C4-2B (cell line): ENCODE data around the gene CD1E.

Experiments used
- H3K27ac ChIP-seq: fragments of 450-650 bp; 2 replicates; pipeline ENCODE4 v1.5.1; 2017
- CTCF ChIP-seq: fragments of 450-650 bp; conservative IDR thresholded peaks from 2 replicates; pipeline ENCODE4 v1.5.1; 2017; ENCODE audit warnings: mild to moderate bottlenecking
- ZFX ChIP-seq: fragments of 450-650 bp; IDR thresholded peaks from 2 replicates; pipeline ENCODE4 v1.6.1; 2017

The CD1E gene

GRCh38 chr1:158353303-158354075, at the start of gene CD1E:
Gene CD1E, plus strand, starts transcription at chr1:158353894. Its CDS starts 95 bp downstream, at chr1:158353989.
- H3K27ac ChIP-seq: no peak within 1 kb of the TSS

GRCh38 chr1:158310623-158311022, 43.1 kb upstream of the CD1E start:
- no peak for TF ChIP-seq CTCF
- no peak for TF ChIP-seq ZFX
- H3K27ac ChIP-seq: no peak overlapping the region

More at GRCh38 chr1:158353303-158354075, at the start of gene CD1E:
- TF ChIP-seq ZFX (no peak), CTCF (no peak)

GRCh38 chr1:158311066-158311465, 42.6 kb upstream of the CD1E start:
- H3K27ac ChIP-seq: no peak overlapping the region

GRCh38 chr1:158323866-158324265, 29.8 kb upstream of the CD1E start:
- TF ChIP-seq ZFX: no peak
- TF ChIP-seq CTCF: no peak
- no peak overlapping the region for H3K27ac ChIP-seq

More at GRCh38 chr1:158311066-158311465, 42.6 kb upstream of the CD1E start:
- TF ChIP-seq ZFX: no peak
- TF ChIP-seq CTCF: no peak

- H3K27ac ChIP-seq: no peak overlapping the region
- TF ChIP-seq ZFX (no peak), CTCF (no peak)
These were observed 29.3 kb upstream of the CD1E start for GRCh38 chr1:158324395-158324794.

GRCh38 chr1:158327481-158327880, 26.2 kb upstream of the CD1E start:
- TF ChIP-seq ZFX (no peak), CTCF (no peak)
- no peak overlapping the region for H3K27ac ChIP-seq

- TF ChIP-seq CTCF (no peak), ZFX (no peak)
- H3K27ac ChIP-seq: no peak overlapping the region
These were observed 25.3 kb upstream of the CD1E start for GRCh38 chr1:158328426-158328825.
